GM19455 (cell line): ENCODE data around the gene CACNA1B.
"Not testable (repeated sequence)": the region's sequence is repeated elsewhere in the genome, so short reads cannot be mapped to it uniquely, and the experiment has no call there.

Source experiments
- ATAC-seq: cut with Tn5 transposase; IDR thresholded peaks from one replicate; pipeline ENCODE4 v1.9.1; 2021; ENCODE audit not compliant: unreplicated experiment

Gene CACNA1B

DNA sequence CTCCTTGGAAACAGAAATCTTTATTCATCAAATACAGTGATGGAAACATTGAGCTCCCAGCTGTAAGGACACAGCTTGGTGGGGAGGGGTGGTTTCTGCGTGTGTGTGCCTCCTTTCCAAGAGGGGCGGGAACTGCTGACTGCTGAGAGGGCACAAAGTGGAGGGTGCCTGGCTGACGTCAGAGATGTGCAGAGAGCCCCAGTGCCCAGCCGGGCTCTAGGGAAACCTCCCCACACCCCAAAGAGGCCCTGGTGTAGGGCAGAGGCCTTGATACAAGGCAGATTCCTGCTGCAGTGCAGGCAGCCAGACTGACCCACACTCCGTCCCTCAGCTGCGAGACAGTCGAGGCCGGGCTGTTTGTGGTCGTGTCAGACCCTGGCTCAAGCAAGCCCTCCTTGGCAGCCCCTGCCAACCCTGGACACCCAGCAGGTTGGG lies 191.0 kb downstream of the CACNA1B start:
- ATAC-seq: no peak

DNA sequence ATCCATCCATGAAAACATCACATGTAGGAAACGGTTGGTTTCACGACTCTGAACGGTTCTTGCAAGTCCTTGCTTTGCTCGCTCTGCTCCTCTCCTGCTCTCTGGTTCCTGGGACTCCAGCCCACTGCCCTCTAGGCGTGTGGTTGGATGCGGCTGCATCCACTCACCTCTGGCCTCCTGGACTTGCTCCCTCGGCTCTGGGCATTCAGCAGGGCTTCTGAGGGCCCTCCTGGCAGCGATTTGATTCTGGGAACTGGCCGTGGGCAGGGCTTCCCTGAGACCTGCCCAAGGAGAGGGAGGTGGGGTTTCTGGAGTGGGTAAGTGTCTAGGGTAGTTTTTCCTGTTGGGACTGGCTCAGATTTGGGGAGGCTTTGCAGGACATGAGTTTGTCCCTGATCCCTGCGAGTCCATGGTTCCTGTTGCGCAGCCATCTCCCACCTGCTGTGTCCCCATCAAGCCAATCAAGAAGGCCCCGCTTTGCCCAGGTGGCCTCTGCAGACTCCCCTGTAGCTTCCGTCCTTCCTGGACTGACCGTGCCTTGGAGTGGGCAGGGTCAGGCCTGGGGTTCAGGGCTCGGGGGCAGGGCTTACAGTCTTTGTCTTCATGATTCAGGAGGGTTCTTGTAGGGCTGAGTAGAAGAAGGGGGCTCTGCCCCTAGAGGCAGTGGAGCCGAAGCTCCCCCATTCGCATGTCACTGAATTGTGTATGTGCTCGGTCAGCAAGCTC lies 192.3 kb downstream of the CACNA1B start:
- ATAC-seq: no peak

DNA sequence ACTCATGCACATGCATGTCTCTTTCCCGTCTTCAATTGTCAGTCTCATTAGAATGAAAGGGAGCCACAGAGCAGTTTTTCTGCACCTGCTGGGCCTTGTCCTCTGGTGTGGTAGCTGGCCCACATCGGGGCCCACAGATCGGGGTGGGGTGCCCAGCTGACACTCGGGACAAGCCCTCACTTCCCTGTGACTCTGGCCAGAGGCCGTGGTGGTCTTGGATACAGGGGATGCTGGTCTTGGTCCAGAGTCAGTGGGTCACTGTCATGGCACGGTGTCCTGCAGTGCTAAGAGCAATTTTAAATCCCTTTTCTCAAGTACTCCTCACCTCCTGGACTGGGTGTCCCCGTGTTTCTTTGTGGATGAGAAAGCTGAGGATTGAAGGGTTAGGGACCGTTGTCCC lies 193.2 kb downstream of the CACNA1B start:
- no peak for ATAC-seq

DNA sequence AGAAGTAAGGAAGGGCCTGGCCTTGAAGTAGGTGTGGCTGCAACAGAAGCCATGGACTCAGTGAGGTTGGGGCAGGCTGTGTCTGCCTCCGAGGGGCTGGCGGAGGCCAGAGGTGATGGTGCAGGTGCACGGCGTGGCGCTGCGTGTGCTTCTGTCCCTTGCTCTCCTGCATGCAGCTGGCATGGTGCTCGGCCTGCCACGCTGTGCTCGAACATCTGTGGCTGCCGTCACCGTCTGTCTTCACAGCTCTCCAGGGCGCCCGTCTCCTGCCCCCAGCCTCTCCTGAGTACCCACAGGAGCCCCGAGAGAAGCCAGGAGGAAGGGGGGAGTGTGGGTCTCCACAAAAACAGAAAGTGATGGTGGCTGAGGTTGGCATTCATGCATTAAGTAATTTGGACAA lies 193.7 kb downstream of the CACNA1B start:
- no peak for ATAC-seq

DNA sequence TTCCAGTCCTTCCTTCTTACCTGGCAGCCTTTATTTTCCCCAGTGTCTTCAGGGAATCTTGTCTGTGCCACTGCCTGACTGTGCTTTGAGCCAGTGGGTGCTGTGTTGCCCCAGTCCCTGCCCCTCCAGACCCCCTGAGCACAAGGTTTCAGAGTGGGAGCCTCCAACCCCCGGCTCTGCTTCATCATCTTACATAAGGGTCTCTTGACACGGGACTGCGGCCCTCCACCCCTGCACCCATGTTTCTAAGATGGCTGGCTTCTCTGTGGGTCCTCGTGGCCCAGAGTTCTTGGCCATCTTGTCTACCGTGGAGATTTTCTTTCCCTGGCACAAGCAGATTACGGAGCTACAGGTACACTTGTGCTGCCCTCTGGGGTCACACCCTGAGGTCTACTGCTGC lies 194.1 kb downstream of the CACNA1B start:
- no peak for ATAC-seq

DNA sequence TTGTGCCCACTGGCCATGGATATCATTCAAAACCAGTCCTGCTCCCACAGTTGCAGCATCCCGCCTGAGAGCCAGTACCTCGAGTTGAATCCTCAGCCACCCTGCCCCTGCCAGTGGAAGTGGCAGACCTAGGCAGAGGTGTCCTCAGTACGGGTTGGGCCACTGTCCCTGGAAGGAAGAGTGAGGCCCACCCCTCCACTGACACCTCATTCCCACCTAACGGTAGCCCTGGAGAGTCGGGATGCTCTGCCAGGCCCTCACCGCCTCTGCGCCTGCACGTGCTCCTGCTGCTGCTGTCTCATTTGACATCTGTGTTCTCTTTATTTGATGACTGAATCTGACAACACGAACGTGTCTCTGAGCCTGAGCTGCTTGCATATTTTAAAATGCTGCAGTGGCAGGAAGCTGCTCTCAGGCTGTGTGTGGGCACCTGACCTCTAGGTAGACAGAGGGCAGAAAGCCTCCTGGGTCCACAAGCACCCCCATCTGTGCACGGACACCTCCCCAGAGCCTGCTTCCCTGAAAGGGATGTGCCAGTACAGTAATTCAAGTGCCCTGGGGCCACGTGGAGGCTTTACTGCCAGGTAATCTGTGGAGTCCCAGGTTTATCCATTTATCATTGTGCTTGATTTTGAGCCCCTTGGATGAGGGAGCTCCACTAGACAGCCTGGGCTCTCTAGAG lies 194.7 kb downstream of the CACNA1B start:
- no peak for ATAC-seq

DNA sequence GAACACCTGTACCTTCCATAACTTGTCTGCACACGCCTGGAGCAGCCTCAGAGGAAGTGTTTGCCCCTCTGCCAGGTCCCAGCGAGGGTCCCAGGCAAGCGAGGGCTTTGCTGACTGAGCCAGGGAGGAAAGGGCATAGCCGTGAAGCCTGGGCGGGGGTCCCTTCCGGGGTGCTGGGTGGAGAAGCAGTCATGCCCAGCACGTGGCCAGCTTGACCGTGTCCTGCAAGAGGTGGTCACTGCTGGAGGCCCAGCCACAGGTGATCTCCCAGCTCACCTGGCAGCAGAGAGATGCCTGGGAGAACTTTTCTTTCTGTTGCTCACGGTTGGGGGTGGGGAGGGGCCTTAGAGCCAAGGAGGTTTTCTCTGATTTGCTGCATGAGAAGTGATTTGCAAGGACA lies 195.3 kb downstream of the CACNA1B start:
- ATAC-seq: no peak

DNA sequence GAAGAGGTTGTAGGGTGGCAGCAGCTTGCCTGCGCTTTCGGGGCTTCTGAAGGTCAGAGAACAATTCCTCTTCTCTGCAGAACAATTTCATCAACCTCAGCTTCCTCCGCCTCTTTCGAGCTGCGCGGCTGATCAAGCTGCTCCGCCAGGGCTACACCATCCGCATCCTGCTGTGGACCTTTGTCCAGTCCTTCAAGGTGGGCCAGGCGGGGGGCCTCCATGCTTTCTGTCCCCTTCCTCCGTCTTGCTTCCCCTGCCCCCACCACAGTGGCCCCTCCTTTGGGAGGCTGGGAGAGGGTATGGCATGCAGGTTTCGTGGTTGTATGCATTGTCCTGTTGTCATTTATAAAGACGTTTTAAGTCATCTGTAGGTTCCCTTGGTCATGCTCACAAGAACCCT lies 195.8 kb downstream of the CACNA1B start:
- ATAC-seq: no peak

DNA sequence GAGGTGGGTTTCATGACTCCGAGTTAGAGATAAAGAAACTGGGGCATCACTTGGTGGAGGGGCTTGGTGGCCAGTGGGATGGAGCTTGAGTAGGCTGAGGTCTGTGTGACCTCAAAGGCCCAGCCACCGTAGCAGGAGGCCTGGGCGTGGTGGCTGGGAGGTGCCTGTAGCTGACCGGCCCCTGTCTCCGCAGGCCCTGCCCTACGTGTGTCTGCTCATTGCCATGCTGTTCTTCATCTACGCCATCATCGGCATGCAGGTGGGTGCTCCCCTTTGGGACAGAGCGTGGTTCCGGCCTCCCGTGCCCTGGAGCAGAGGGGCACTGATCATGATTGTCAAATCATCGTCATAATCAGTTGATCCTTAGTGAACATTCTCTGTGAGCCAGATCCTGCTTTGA lies 196.2 kb downstream of the CACNA1B start:
- ATAC-seq: no peak

DNA sequence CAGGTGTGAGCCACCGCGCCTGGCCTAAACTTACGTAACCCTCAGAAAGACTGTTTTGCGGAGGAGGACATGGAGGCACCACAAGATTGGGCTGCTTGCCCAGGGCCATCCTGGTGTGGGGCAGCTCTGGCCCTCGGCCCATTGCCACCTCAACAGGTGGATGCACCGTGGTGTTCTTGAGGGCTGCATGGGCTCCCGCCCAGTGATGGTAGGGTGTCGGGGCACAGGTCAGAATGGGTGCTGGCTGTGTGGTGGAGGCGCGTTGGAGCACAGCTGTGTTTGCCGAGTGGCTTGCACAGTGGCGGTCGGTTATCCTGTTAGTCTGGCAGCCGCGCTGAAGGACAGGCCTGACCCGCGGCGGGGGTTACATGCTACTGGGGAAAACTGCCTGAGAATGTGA lies 196.9 kb downstream of the CACNA1B start:
- no peak for ATAC-seq

DNA sequence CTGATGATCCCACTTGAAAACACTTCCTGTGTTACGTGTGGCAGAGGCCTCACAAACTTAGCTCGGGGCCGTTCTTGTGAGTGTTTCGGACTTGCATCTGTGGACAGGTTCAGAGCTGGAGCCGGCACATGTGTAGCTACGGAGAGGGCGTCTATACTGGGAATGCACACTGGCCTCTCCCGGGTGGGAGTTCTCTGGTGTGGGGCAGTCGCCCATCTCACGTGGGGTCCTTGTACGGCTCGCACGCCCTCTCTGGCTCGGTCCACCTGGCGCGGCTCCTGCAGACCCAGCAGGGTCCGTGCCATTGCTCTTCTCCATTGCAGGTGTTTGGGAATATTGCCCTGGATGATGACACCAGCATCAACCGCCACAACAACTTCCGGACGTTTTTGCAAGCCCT lies 197.9 kb downstream of the CACNA1B start:
- ATAC-seq: no peak

DNA sequence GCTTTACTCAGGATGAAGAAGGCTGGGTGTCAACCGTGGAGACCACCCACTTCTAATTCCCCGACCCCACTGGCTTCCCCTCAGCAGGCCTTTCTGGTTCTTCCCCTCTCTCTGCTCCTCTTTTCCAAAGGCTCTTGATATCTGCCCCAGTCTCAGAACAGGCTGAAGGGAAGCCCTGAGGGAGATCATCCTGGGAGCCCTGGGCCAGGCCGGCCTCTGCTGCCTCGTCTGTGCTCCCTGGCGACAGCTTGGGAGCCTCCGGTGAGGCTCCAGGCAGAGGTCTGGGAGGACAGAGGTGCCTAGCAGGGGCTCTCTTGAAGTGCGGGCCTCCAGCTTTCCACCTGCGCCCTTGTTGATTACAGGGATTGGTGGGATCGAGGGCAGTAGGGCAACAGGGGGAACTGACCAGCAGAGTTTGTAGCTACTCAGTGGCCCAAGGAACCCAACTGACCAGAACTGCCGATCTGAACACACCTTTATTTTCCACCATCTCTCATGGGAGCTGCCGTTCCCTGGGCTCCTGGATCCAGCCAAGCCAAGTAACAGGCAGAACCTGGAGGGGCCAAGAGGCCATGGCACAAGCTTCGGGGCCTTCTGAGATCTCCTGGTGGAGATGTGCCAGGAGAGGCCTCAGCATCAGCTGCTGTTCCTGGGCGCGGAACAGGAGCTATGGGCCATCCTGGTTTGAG lies 198.5 kb downstream of the CACNA1B start:
- no peak for ATAC-seq

DNA sequence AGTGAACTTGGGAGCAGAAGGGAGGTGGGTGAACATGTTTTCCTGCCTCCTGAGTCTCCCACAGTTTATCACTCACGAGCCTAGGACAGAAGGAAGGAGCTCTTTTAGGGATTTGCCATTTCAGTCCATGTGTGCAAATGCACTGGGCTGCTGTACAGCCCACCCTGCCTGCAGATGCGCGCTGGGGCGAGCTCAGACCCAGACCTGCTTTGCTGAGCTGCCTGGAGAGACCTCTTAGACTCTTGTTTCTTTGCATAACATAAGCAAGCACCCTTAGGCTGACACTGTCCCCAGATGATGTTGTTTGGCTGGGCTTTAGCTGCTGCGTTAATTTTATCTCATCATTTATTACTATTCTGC lies 199.0 kb downstream of the CACNA1B start:
- no peak for ATAC-seq

DNA sequence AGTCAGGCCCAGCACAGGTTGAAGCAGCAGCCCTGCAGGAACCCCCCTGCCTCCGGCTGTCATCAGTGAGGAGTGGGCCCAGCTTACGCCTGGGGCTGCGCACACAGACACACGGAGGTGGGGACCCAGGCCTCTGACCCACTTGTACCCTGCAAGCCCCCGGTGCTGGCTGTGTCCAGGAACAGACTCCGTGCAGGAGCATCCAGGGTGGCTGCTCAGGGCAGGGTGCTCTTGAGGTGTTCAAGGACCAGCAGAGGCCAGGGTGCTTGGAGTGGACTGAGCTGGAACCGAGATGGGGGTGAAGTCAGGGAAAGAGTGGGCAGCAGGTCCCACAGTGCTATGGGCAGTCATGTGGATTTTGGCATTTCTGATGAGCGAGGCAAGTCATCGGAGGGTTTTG lies 199.5 kb downstream of the CACNA1B start:
- no peak for ATAC-seq

DNA sequence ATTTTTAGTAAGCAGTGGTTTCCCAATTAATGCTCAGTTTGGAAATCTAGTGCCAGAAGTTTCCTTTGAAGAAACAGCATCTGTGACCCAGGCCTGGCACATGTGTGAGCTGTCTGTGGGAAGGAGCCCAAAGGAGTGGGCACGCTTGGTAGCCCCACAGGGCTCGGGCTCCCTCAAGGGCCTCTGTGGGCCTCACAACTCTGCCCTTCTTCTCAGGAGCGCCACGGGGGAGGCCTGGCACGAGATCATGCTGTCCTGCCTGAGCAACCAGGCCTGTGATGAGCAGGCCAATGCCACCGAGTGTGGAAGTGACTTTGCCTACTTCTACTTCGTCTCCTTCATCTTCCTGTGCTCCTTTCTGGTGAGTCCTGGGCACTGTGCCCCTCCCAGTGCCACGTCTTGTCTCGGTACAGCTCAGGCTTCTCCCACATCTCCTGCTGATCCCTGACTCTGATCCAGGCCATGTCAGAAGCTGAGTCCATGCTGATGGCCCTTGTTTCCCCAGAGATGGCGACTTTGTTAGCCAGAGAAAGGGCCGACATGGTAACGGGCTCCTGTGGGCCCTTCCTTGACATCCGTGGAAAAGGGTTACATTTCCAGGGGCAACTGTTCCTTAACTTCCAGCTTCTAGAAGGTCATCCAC lies 200.4 kb downstream of the CACNA1B start:
- no peak for ATAC-seq

DNA sequence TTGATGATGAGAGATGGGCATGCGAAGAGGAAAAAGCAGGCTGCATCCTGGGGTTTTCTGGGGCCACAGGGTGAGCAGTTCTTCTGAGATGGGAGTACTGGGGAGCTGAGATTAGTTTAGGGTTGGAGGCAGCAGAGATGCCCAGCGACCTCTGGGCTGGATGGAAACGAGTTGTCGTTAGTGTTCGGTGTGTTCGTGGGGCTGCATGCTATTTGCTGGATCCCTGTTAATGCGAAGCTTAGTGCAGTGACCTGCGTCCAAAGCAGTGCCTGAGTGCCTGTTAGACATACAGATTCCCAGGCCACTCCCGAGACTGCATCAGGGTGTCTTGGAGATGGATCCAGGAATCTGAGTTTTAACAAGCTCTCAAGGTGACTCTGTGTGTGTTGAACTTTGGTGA lies 201.3 kb downstream of the CACNA1B start:
- ATAC-seq: no peak

DNA sequence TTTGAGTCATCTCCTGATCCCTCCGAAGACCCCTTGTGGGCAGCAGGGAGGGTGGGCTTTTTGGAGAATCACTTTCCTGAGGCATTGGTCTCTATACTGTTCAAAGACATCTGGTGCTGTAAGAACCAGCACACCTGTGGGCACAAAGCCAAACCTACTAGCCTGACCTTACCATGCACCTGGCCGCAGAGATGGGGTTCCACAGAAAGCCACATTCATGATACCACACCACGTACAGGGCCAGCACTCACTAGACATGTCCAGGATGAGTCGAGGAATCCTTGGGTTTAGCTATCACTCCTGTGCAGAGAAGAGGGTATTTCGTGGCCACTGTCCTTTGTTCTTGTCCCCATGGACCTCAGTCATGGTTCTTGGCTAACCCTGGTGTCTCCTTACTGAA lies 203.4 kb downstream of the CACNA1B start:
- ATAC-seq: no peak

DNA sequence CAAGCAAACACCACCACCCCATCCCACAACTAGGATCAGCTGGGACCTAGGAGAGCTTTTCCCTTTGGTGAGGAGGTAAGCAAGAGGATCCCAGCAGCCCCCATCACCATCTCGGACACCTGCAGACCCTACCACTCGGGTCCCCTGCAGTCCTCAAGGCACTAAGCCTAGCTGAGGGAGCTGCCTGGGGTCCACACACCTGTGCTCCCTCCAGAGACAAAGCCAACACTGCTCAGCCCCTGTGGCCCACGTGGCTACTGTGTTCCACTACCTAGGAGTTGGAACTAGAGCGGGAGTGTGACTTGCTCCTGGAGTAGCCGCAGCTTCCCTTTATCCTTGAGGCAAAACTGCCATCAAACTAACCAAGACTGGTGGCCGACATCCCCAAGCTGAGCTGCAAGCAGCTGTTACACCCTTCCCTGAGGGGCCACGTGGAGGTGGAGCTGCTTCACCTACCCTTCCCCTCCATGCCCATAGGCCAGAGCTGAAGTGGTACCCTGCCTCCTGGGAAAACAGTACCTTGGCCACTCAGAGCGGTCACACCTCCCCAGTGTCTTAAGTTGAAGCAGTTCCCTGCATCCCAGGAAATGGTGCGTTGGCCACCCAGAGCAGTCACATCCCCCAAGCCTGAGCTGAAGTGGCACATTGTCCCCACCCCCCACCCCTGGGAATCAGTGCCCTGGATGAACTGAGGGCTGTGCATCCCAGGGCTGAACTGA lies 205.5 kb downstream of the CACNA1B start:
- no peak for ATAC-seq

DNA sequence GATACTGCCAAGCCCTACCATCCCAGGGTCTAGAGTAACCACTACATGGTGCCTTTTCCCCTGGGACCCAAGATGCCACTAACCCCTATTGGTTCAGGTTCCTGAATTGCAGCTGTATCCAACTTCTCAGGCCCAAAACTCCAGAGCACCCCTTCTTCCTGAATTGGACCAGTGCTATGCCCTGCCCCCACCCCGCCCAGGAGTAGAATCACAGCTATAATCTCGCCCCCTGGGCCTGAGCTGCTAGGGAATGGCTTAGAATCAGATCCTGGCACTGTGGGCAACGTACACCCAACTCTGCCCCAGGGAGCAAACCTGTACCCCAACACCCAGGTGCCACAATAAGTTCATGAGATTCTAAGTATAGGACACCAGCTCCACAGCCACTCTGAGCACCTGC lies 206.3 kb downstream of the CACNA1B start:
- ATAC-seq: no peak

DNA sequence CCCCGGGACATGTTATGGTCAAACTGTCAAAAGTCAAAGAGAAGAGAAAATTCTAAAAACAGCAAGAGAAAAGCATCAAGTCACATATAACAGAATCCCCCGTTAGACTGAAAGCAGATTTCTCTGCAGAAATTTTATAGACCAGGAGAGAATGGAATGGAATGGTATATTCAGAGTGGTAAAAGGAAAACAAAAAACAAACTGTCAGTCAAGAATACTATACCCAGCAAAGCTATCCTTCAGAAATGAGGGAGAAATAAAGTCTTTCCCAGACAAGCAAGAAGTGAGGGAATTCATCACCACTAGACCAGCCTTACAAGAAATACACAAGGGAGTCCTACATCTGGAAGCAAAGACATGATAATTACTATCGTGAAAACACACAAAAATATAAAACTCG lies 208.0 kb downstream of the CACNA1B start:
- ATAC-seq: no peak

DNA sequence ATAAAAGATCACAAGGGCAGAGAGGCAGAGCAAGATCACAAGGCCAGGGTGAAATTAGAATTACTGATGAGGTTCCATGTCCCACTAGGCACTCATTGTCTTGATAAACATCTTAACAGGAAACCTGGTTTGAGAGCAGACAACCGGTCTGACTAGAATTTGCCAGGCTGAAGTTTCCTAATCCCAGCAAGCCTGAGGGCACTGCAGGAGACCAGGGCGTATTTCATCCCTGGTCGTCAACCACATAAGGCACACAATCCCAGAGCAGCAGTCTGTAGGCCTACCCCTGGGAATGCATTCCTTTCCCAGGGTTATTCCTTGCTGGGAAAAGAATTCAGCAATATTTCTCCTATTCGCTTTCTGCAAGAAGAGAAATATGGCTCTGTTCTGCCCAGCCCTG lies 214.5 kb downstream of the CACNA1B start:
- not testable (repeated sequence) for ATAC-seq
